Left lobe of liver (tissue), 2 donors: ENCODE data around the gene BOD1L1. TPM values are rescaled to one million over a fixed set of nuclear protein-coding genes. Genes with fewer than 3 reads are reported as not detected.

ENCODE experiments used
- ATAC-seq: fragments of 200-7000 bp; cut with Tn5 transposase; one replicate; pipeline ENCODE4 v1.9.1; 2020; ENCODE audit warnings: mild to moderate bottlenecking, moderate library complexity
- DNase-seq: peaks from one replicate; pipeline ENCODE4 v3.0.0-alpha.2; 2020; ENCODE audit warnings: low spot score
- total RNA-seq: library from RNA; stranded (reverse); gene quantifications from one replicate; pipeline ENCODE4 v1.2.1, GENCODE V29; 2021
- donor health status: DM: no; HTN: no; CAD: no; lungs with moderate emphysema.
- donor health status: DM: no; HTN: yes; CAD: no.

Gene BOD1L1
- total RNA-seq, 1 donor from 2014 or later: 8.0 TPM

DNA sequence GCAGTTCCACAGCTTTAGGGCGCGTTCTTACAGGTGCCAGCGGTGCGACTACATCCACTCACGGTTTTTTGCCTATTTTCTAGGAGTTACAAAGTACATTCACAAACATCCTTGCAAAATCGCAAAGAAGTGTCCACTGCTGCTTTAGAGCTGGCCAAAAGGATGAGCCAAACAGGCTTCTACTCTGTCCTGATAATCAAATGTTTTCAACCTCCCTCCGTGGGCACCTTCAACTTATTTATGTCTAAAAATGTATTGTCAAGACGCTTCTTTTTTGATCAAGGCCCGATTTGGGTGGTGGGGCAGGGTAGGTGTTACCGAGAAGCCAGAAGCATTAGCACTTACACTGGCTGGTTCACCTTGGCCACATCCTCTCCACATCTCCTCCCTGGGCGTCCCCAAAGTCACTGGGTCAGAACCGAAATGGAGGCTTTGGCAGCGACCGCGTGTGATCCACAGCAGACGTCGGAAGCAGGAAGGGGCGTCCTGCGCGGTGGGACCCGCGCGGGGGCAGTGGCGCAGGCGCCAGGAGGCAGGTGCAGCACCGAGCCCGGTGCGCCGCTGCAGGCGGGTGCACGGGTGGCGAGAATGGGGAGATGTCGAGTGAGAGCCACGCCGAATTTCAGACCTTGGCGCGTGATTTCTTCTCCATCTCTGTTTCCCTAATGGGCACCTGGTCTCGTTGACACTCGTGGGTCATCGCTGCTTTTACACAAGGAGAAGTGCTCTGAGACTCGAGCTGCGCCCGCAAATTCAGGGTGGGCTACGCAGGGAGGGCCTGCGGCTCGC, 100.1 kb downstream of the BOD1L1 start:
- ATAC-seq (no peak), DNase-seq (no peak)

DNA sequence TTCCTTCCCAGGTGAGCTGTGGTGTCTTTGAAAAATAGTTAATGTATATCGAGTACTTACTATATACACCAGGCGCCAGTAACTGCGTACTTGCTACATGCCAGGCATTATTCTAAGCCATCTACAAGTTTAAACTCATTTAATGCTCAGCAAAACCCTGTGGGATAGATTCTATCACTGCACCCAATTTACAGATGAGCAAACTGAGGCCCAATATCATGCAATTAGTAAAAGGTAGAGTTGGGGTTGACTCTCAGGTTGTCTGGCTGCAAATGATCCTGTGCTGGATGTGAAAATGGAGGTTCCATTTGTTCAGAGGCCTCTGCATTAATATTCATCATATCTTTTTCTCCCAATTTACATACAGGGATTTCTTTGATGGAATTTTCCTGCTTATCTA, 100.9 kb downstream of the BOD1L1 start:
- DNase-seq (no peak), ATAC-seq (no peak)

- DNase-seq (no peak), ATAC-seq (no peak)
These were observed 101.8 kb downstream of the BOD1L1 start for GRCh38 chr4:13525606-13526281.

- DNase-seq: no peak
- no peak for ATAC-seq
These were observed 102.9 kb downstream of the BOD1L1 start for GRCh38 chr4:13524504-13525243.

DNA sequence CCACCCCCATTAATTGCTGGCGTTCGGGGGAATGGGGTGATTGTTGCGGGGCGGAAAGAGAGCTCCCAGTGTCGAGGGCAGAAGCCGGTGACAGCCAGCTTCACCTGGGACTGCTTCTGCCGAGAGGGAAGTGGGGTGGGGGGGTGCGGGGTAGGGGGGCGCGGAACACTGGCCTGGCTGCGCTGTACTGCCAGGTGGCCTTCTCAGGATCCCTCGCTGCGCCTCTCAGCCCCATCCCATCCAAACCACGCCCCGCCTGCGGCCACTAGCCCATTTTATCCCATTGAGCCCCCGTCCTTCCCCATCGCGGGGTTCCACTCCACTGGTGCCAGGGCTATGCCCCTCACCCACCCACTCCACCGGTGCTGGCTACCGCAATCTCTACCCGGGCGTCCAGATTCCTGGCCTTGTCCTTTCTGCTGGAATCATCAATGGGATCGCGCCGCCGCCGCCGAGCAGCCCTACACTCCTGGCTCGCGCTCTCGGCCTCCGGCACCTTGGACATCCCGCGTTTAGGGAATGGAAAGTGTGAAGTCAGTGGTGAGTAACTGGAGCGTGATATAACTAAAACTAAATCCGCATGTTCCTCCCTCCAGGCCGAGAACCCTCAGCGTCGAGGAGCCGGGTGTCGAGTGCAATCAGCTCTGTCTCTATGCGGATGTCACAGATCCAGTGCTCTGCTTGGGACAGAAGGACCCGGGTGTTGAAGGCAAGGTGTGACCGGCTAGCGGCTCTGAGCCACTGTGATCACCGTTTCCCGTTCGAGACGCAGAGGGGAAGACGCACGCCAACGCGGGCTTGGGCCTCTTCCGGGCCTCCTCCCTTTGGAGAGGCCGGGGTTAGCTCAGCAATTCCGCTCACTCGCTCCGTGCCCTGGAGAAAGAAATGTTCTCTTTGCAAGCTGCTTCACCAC, 103.7 kb downstream of the BOD1L1 start:
- DNase-seq: no peak
- ATAC-seq: no peak

DNA sequence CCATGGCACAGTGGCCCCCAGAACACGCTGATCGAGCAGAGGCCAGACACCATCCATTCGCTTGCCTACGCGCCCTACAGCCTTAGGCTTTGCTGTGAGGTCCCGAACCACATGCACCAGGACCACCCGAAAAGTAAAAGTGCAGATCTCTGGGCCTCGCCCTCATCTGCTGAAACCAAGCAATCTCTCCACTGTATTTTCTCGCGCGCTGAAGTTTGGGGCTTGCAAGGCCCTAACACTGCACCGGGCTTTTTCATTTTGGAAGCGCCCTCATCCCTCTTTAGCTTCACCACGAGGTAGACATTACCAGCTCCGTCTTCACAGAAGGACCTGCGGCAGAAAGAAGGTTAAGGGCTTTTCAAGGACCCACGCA, 104.4 kb downstream of the BOD1L1 start:
- ATAC-seq: no peak
- no peak for DNase-seq

DNA sequence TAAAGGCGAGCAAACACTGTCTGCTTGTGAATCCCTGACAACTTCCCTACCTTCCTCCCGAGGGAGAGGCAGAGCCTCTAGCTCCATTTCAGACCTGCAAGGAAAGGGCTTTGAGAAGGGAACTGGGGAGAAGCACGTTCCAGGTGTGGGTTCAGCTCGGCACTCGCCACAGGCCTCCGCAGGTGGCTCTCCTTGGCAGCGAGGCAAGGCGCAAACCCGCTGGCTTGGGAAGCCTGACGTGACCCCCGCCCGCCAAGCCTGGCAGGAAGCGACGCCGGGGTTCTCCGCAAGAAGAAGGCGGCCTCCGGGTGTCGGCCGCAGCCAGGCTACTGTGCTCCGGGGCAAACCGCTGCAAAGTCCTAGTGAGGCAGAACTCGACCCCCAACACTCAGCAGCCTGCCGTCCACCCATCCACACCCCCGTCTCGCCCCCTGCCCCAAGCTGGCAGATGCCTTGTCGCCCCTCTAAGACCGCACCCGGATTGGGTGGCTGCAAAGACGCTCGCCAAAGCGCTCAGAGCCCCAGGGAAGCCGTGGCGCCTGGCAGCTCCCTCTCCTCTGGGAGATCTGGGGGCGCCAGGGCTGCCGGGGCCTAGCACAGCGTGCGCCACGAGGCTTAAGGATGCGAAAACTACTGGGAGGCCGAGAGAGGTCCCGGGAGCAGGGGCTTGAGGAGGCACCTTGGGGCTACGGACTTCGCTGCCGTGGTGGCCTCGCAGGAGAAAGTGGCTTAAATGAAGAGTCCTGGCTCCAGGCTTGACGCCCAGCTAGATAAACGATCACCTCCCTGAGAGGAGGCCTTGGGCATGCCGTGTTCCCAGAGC, 105.0 kb downstream of the BOD1L1 start:
- no peak for ATAC-seq

DNA sequence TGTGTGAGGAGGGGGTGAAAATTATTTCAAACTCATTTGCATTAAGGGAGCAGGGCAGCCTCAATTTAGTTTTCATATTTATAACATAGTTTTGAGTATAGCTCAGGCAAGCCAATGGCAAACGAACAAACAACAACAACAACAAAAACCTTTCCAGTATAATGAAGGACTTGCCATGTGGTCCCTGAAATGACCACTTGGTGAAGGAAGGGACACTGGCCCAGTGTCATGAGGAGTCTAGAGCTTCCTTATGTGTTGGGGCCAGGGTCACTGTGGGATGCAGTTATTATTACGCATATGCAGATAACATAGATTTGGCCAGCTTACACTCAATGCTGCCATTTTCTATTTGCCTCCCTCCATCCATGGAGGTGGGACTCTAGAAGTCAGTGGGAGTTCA, 106.5 kb downstream of the BOD1L1 start:
- DNase-seq (no peak), ATAC-seq (no peak)

More for the DNA sequence above, 105.0 kb downstream of the BOD1L1 start:
- no peak for DNase-seq

Other genes starting within 250 kb of the BOD1L1 start
- gene RAB28, start 143.4 kb downstream of the BOD1L1 start, total RNA-seq: 4.8 TPM
- gene NKX3-2, start 83.2 kb downstream of the BOD1L1 start, total RNA-seq: not detected